Keratinocyte (primary cell): Measurements from ENCODE around the gene PLXNA3. TPM values are rescaled to one million over a fixed set of nuclear protein-coding genes. Genes with fewer than 3 reads are reported as not detected.

Source experiments
- DNase-seq: peaks from one replicate; pipeline ENCODE4 v3.0.0-alpha.2; 2011; ENCODE audit warnings: low read depth, missing footprints, low spot score
- FAIRE-seq: peaks from 2 replicates; lab custom pipeline; 2011; peaks lifted over from hg19 to GRCh38; lab: Jason Lieb, UNC
- H2AFZ ChIP-seq: 2 replicates; pipeline ENCODE4 v1.6.0; 2012; ENCODE audit warnings: low read length, control low read depth, inconsistent platforms; ENCODE audit not compliant: control insufficient read depth
- H3K27ac ChIP-seq: 2 replicates; pipeline ENCODE4 v1.5.1; 2011; ENCODE audit warnings: low read length; ENCODE audit not compliant: control insufficient read depth, insufficient read depth
- H3K27me3 ChIP-seq: 3 replicates; pipeline ENCODE4 v1.6.0; 2011; ENCODE audit warnings: low read length; ENCODE audit not compliant: control insufficient read depth, insufficient read depth; ENCODE audit errors: extremely low read depth
- H3K36me3 ChIP-seq, 2 experiments: 2 replicates in 1 of 2; 3 replicates in 1 of 2; pipeline ENCODE4 v1.5.1; 2011; ENCODE audit warnings: low read length in 2 of 2, mild to moderate bottlenecking in 1 of 2; ENCODE audit not compliant: control insufficient read depth in 2 of 2, insufficient read depth in 2 of 2; ENCODE audit errors: extremely low read depth in 1 of 2
- H3K4me1 ChIP-seq: 3 replicates; pipeline ENCODE4 v1.5.1; 2011; ENCODE audit warnings: low read length; ENCODE audit not compliant: control insufficient read depth, insufficient read depth; ENCODE audit errors: extremely low read depth
- H3K4me2 ChIP-seq: 3 replicates; pipeline ENCODE4 v1.6.0; 2011; ENCODE audit warnings: low read depth, low read length; ENCODE audit not compliant: control insufficient read depth, insufficient read depth; ENCODE audit errors: extremely low read depth
- H3K4me3 ChIP-seq, 3 experiments: fragments of 200-600 bp in 1 of 3; sonication (generic) in 1 of 3; 2 replicates in 2 of 3; 3 replicates in 1 of 3; pipeline ENCODE4 v1.5.1; 2011 to 2016; ENCODE audit warnings: low read length in 3 of 3, mild to moderate bottlenecking in 3 of 3, control low read depth in 2 of 3, inconsistent platforms in 1 of 3, low read depth in 1 of 3, mixed read lengths in 1 of 3, mixed run types in 1 of 3, moderate library complexity in 1 of 3; ENCODE audit not compliant: control insufficient read depth in 2 of 3, insufficient read depth in 2 of 3; ENCODE audit errors: extremely low read depth in 1 of 3
- H3K79me2 ChIP-seq: 2 replicates; pipeline ENCODE4 v1.6.0; 2012; ENCODE audit warnings: low read length; ENCODE audit not compliant: control insufficient read depth, insufficient read depth
- H3K9ac ChIP-seq: 3 replicates; pipeline ENCODE4 v1.6.0; 2011; ENCODE audit warnings: low read length; ENCODE audit not compliant: control insufficient read depth, insufficient read depth; ENCODE audit errors: extremely low read depth
- H3K9me1 ChIP-seq: 3 replicates; pipeline ENCODE4 v1.6.0; 2011; ENCODE audit warnings: low read length; ENCODE audit not compliant: control insufficient read depth, insufficient read depth; ENCODE audit errors: extremely low read depth
- H3K9me3 ChIP-seq: 2 replicates; pipeline ENCODE4 v1.5.1; 2012; ENCODE audit warnings: low read depth, low read length; ENCODE audit not compliant: control insufficient read depth
- H4K20me1 ChIP-seq: 3 replicates; pipeline ENCODE4 v1.6.0; 2011; ENCODE audit warnings: low read length; ENCODE audit not compliant: control insufficient read depth, insufficient read depth; ENCODE audit errors: extremely low read depth
- EZH2 ChIP-seq: IDR thresholded peaks from one replicate; pipeline ENCODE4 v1.6.1; 2012; ENCODE audit warnings: inconsistent platforms, mild to moderate bottlenecking, low read length, moderate library complexity
- dilution Hi-C: fragments of 300-500 bp; cut with MboI; formaldehyde crosslinking; loops from one replicate; pipeline ENCODE4 v1.7.0; 2020; ENCODE audit warnings: low sequenced_read_pairs; ENCODE audit not compliant: extremely low pct_ligation_motif_present
- polyA plus RNA-seq, 5 experiments: library from polyadenylated mRNA; depleted of rRNA in 3 of 5; stranded (reverse) in 3 of 5; stranded (forward) in 1 of 5; unstranded in 1 of 5; fragments of >200 nt; gene quantifications; 1 replicate in 1 of 5; 2 replicates in 3 of 5; 3 replicates in 1 of 5; pipeline versions ENCODE4 v1.2.1 to v1.2.3, GENCODE V29; 2011 to 2012; ENCODE audit warnings: missing spikeins in 2 of 5, low read depth in 1 of 5, low replicate concordance in 1 of 5
- small RNA-seq, 3 experiments: library from RNA; depleted of rRNA; stranded (forward); fragments of <200 nt; gene quantifications; one replicate each; pipeline ENCODE3, GENCODE V24; 2012; ENCODE audit warnings: low read depth in 3 of 3, low replicate concordance in 1 of 3; ENCODE audit not compliant: insufficient read length in 3 of 3
- TF ChIP-seq, protein P1 (sequence below), 3 experiments: IDR thresholded peaks in 1 of 3; conservative IDR thresholded peaks in 1 of 3; optimal IDR thresholded peaks in 1 of 3; 2 replicates in 2 of 3; 3 replicates in 1 of 3; pipeline versions ENCODE3 to v1.5.1; 2011; ENCODE audit warnings: low read length in 3 of 3, mild to moderate bottlenecking in 3 of 3, moderate library complexity in 2 of 3, control low read depth in 1 of 3, inconsistent platforms in 1 of 3; ENCODE audit not compliant: insufficient read depth in 2 of 3; ENCODE audit errors: extremely low read depth in 1 of 3

PLXNA3 gene
- polyA plus RNA-seq, 1 donor (not counting 4 experiments of a cell fraction or from before 2014, with no cell fraction given): 7.6 TPM

DNA sequence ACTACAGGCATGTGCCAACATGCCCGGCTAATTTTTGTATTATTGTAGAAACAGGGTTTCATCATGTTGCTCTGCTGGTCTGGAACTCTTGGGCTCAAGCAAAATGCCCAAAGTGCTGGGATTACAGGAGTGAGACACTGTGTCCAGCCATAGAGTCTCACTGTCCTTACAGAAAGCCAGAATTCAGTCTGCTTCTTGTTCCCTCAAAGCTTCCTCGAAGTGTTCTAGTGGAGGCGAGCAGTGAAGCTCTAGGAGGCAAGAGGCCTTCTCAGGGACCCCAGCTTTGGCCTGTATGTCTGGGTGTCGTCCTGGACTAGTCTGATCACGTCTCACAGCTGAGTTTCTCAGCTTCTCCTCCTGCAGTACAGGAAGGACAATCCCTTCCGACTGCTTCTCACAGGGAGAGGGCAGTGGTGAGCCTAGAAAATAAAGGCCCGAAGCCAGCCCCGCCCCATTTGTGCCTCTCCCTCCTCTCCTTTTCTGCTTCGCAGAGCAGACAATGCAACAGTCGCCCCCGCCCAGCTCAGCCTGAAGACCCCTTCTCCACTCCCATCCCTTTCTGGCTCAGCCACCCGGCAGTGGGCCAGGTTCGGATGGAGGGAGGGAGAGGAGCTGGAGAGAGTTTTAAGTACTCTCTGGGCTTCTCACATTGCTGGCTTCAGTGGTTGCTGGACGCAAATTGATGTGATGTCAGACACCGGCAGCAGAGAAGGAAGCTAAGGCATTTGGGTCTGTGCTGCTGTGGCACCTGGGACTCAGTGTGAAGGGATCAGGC is 69.0 kb downstream of the PLXNA3 start:
- dilution Hi-C loops: no loop called here
- FAIRE-seq: peak; percentile 69

More for the DNA sequence above, 69.0 kb downstream of the PLXNA3 start:
- peak overlapping the region; percentile 59 for H3K4me2 ChIP-seq
- H3K36me3 ChIP-seq: no peaks in the 10 kb centered on the region
- no peaks in the 10 kb centered on the region for H3K9me3 ChIP-seq
- H4K20me1 ChIP-seq: no peaks in the 10 kb centered on the region
- DNase-seq: no peak
- H3K79me2 ChIP-seq: no peaks in the 10 kb centered on the region
- H3K4me3 ChIP-seq: peak overlapping the region in 1 of 3 experiments; percentile 31
- H3K27me3 ChIP-seq: no peaks in the 10 kb centered on the region
- TF ChIP-seq EZH2: no peak
- TF ChIP-seq, protein P1, sequence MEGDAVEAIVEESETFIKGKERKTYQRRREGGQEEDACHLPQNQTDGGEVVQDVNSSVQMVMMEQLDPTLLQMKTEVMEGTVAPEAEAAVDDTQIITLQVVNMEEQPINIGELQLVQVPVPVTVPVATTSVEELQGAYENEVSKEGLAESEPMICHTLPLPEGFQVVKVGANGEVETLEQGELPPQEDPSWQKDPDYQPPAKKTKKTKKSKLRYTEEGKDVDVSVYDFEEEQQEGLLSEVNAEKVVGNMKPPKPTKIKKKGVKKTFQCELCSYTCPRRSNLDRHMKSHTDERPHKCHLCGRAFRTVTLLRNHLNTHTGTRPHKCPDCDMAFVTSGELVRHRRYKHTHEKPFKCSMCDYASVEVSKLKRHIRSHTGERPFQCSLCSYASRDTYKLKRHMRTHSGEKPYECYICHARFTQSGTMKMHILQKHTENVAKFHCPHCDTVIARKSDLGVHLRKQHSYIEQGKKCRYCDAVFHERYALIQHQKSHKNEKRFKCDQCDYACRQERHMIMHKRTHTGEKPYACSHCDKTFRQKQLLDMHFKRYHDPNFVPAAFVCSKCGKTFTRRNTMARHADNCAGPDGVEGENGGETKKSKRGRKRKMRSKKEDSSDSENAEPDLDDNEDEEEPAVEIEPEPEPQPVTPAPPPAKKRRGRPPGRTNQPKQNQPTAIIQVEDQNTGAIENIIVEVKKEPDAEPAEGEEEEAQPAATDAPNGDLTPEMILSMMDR (optimal IDR thresholded peaks at IDR 0.05 in 1 of 3, IDR thresholded peaks at IDR 0.05 in 1 of 3, conservative IDR thresholded peaks at IDR 0.05 in 1 of 3; ENCODE audit: extremely low read depth in 1 of 3, insufficient read depth in 2 of 3, low read length in 3 of 3): peak in 2 of 3 experiments; percentile 38 to 44
- H3K27ac ChIP-seq: peak overlapping the region; percentile 84
- no peaks in the 10 kb centered on the region for H3K9me1 ChIP-seq
- peaks cover 20% of the 10 kb centered on the region for H3K4me1 ChIP-seq
- peak overlapping the region; percentile 55 for H3K9ac ChIP-seq
- H2AFZ ChIP-seq: peak overlapping the region; percentile 52

Small RNAs within 50 kb of the gene (small RNA-seq; reads per million reads assigned to genes)
- 0 reads per million in 3 experiments for gene MIR6858
- 0 reads per million in 3 experiments for gene RN7SL697P

Other genes starting within 250 kb of the PLXNA3 start
- not detected in 3 replicates for gene OPN1MW2, start 238.5 kb upstream of the PLXNA3 start, polyA plus RNA-seq
- gene OPN1MW3, start 200.7 kb upstream of the PLXNA3 start, polyA plus RNA-seq: not detected in 3 replicates
- not detected in 3 replicates for gene TEX28, start 163.2 kb upstream of the PLXNA3 start, polyA plus RNA-seq
- gene TKTL1, start 162.5 kb upstream of the PLXNA3 start, polyA plus RNA-seq: not detected in 3 replicates
- gene FLNA, start 83.6 kb upstream of the PLXNA3 start, polyA plus RNA-seq: 245 to 536 TPM (median 343 TPM) in 3 replicates
- 32.7 to 65.5 TPM (median 36.9 TPM) in 3 replicates for gene EMD, start 79.0 kb upstream of the PLXNA3 start, polyA plus RNA-seq
- gene RPL10, start 59.9 kb upstream of the PLXNA3 start, polyA plus RNA-seq: 2,926 to 3,552 TPM (median 3,414 TPM) in 3 replicates
- gene DNASE1L1, start 49.0 kb upstream of the PLXNA3 start, polyA plus RNA-seq: 16.7 to 37.6 TPM (median 17.1 TPM) in 3 replicates
- gene TAFAZZIN, start 46.7 kb upstream of the PLXNA3 start, polyA plus RNA-seq: 16.3 to 20.6 TPM (median 19.9 TPM) in 3 replicates
- gene ATP6AP1, start 29.6 kb upstream of the PLXNA3 start, polyA plus RNA-seq: 42.4 to 85.5 TPM (median 74.1 TPM) in 3 replicates
- 61.8 to 96.4 TPM (median 75.3 TPM) in 3 replicates for gene GDI1, start 21.1 kb upstream of the PLXNA3 start, polyA plus RNA-seq
- gene FAM50A, start 14.1 kb upstream of the PLXNA3 start, polyA plus RNA-seq: 34.0 to 40.0 TPM (median 35.7 TPM) in 3 replicates
- 6.3 to 11.4 TPM (median 9.3 TPM) in 3 replicates for gene LAGE3, start 21.0 kb downstream of the PLXNA3 start, polyA plus RNA-seq
- 15.2 to 26.7 TPM (median 20.4 TPM) in 3 replicates for gene UBL4A, start 28.3 kb downstream of the PLXNA3 start, polyA plus RNA-seq
- gene SLC10A3, start 32.3 kb downstream of the PLXNA3 start, polyA plus RNA-seq: 8.1 to 15.9 TPM (median 15.0 TPM) in 3 replicates
- gene FAM3A, start 58.0 kb downstream of the PLXNA3 start, polyA plus RNA-seq: 15.8 to 25.3 TPM (median 21.4 TPM) in 3 replicates
- gene G6PD, start 88.6 kb downstream of the PLXNA3 start, polyA plus RNA-seq: 26.8 to 71.9 TPM (median 41.6 TPM) in 3 replicates
- gene IKBKG, start 89.3 kb downstream of the PLXNA3 start, polyA plus RNA-seq: 15.1 to 19.9 TPM (median 16.5 TPM) in 3 replicates
- not detected in 3 replicates for gene CTAG1A, start 126.9 kb downstream of the PLXNA3 start, polyA plus RNA-seq
- not detected in 3 replicates for gene CTAG1B, start 161.0 kb downstream of the PLXNA3 start, polyA plus RNA-seq
- gene CTAG2, start 195.3 kb downstream of the PLXNA3 start, polyA plus RNA-seq: not detected in 3 replicates